ENCODE measurements around the gene RNASEH2B. TPM values are rescaled to one million over a fixed set of nuclear protein-coding genes. Genes with fewer than 3 reads are reported as not detected.

RNASEH2B gene
- total and polyA plus RNA-seq, 2 of the 8 experiments (the other 6 are each of a cell fraction or from before 2014, with no cell fraction given) = 19.3 to 43.9 TPM

- ChIA-PET CTCF (ENCODE audit: partially characterized antibody) (interaction anchor here (1.0 kb wide), 1 partner anchor 64 kb away, joined by 4 read pairs; no protein-coding TSS in a partner anchor), POLR2A (ENCODE audit: partially characterized antibody) (interaction anchor here (1.1 kb wide), 1 partner anchor 39 kb away, joined by 3 read pairs; no protein-coding TSS in a partner anchor)
- H3K4me1 ChIP-seq (replicated peaks in 1 of 4; ENCODE audit: control insufficient read depth in 3 of 4, insufficient read depth in 4 of 4, low read length in 3 of 4) = peaks cover 4 to 11% (median 8%) of the 10 kb centered on the region in 4 experiments; a peak in 6 of 7 replicates
- WGBS, 2 experiments (ENCODE audit: extremely low coverage in 1 of 2, insufficient coverage in 1 of 2, insufficient read length in 1 of 2, insufficient replicate concordance in 2 of 2, low coverage in 1 of 2, low lambda C conversion rate in 2 of 2, missing lambda C conversion rate in 1 of 2) = 71% methylated on average over 4 of the region's 4 CpGs; no CpG with 5 or more reads in 1 of the 2 experiments
- H4K20me1 ChIP-seq (replicated peaks in 1 of 2; ENCODE audit: control insufficient read depth in 1 of 2, insufficient read depth in 2 of 2, low read length in 2 of 2) = no peaks in the 10 kb centered on the region
- H2BK5ac ChIP-seq (ENCODE audit: low read depth, low read length) = no peak overlapping the region
- no peak overlapping the region for H2BK12ac ChIP-seq (ENCODE audit: low read depth, low read length)
- H4K91ac ChIP-seq (replicated peaks; ENCODE audit: insufficient read length, low read length) = no peak overlapping the region
- H3K14ac ChIP-seq (ENCODE audit: insufficient read length) = no peak overlapping the region
- no peak overlapping the region for H3K18ac ChIP-seq (ENCODE audit: extremely low read depth, low read length)
- no peak overlapping the region for H4K8ac ChIP-seq (ENCODE audit: extremely low read depth, insufficient read depth, low read length)
- no peak overlapping the region for H3K4ac ChIP-seq (replicated peaks; ENCODE audit: insufficient read length, low read depth, low read length)
- no peak overlapping the region for H3K56ac ChIP-seq (replicated peaks; ENCODE audit: insufficient read length, low read depth, low read length)
- no peak overlapping the region for H3K4me3 ChIP-seq (ENCODE audit: extremely low read depth in 1 of 4, insufficient read depth in 2 of 4, low read depth in 3 of 4, low read length in 4 of 4)
- no peak overlapping the region for H2AK5ac ChIP-seq (ENCODE audit: low read depth, low read length)
- FAIRE-seq (no peak), DNase-seq (ENCODE audit: low read depth in 1 of 2, low spot score in 2 of 2) (no peak)
- H3K23me2 ChIP-seq (ENCODE audit: low read depth, low read length) = no peaks in the 10 kb centered on the region
- H2BK15ac ChIP-seq (ENCODE audit: low read length) = no peak overlapping the region
- H2BK20ac ChIP-seq (ENCODE audit: low read length) = 0 out of 2 replicates have a peak overlapping the region, but pooled peaks have one; percentile 35
- H4K5ac ChIP-seq (ENCODE audit: insufficient read length, low read depth, low read length) = no peak overlapping the region
- H3K4me2 ChIP-seq (ENCODE audit: insufficient read depth in 1 of 2, low read depth in 2 of 2, low read length in 2 of 2) = 0 out of 4 replicates have a peak overlapping the region, but pooled peaks of 1 of the 2 experiments have one; percentile 15
- H3K27ac ChIP-seq (ENCODE audit: low read depth, low read length) = no peak overlapping the region
- no peak overlapping the region for H2BK120ac ChIP-seq (replicated peaks; ENCODE audit: low read depth, low read length)
- no peak overlapping the region for H3K9ac ChIP-seq (replicated peaks in 1 of 4; ENCODE audit: extremely low read depth in 1 of 4, low read depth in 3 of 4, low read length in 3 of 4)
- H3K9me3 ChIP-seq (ENCODE audit: insufficient read depth in 2 of 2, low read depth in 1 of 2, low read length in 1 of 2) = no peaks in the 10 kb centered on the region
- H3K23ac ChIP-seq (ENCODE audit: insufficient read length) = no peak overlapping the region
- H3K79me2 ChIP-seq (ENCODE audit: control insufficient read depth in 1 of 2, insufficient read depth in 2 of 2, low read length in 2 of 2) = no peaks in the 10 kb centered on the region
- no peaks in the 10 kb centered on the region; a peak in 1 of 7 replicates for H3K27me3 ChIP-seq (replicated peaks in 1 of 4; ENCODE audit: control insufficient read depth in 3 of 4, extremely low read depth in 1 of 4, insufficient read depth in 3 of 4, low read length in 3 of 4)
- no peaks in the 10 kb centered on the region for H3K36me3 ChIP-seq (ENCODE audit: control insufficient read depth in 2 of 4, insufficient read depth in 4 of 4, low read length in 3 of 4)
- no peak overlapping the region for H2AFZ ChIP-seq (ENCODE audit: low read length)
- H3K79me1 ChIP-seq (ENCODE audit: low read depth, low read length) = no peaks in the 10 kb centered on the region
- TF ChIP-seq CTCF (IDR thresholded peaks at IDR 0.05; ENCODE audit: control extremely low read depth in 1 of 3, insufficient read depth in 1 of 3, low read depth in 1 of 3, low read length in 3 of 3) (no peak), ATF3 (IDR thresholded peaks at IDR 0.05; ENCODE audit: insufficient read depth, low read depth, low read length) (no peak), EZH2 (IDR thresholded peaks at IDR 0.05; ENCODE audit: low read depth, low read length, severe bottlenecking) (no peak), SAP30 (IDR thresholded peaks at IDR 0.05; ENCODE audit: insufficient read depth, insufficient replicate concordance, low read length) (no peak), EP300 (IDR thresholded peaks at IDR 0.05; ENCODE audit: borderline replicate concordance in 1 of 2, low read depth in 2 of 2, low read length in 2 of 2) (no peak), SP1 (IDR thresholded peaks at IDR 0.05; ENCODE audit: low read depth, low read length) (no peak), MAX (IDR thresholded peaks at IDR 0.05) (no peak), SP2 (IDR thresholded peaks at IDR 0.05; ENCODE audit: low read length) (no peak)
Measured at GRCh38 chr13:51005566-51005965, 96.0 kb downstream of the RNASEH2B start.

Data from H1 (cell line).